PC-9 (cell line): Measurements from ENCODE around the gene HDC. TPM values are rescaled to one million over a fixed set of nuclear protein-coding genes. Genes with fewer than 3 reads are reported as not detected.

ENCODE experiments used
- BruUV-seq: library from RNA; stranded (reverse); fragments of 400-500 nt; replicated peaks from 2 replicates; lab custom pipeline; 2021; lab: Mats Ljungman, UMichigan
- CTCF ChIA-PET: fragments of 300-600 bp; sonication (Branson Sonifier 250); formaldehyde crosslinking; loops from one replicate; lab custom pipeline; 2022; ENCODE audit warnings: antibody characterized with exemption; lab: Charles Lee
- POLR2A ChIA-PET: fragments of 300-600 bp; sonication (Branson Sonifier 250); formaldehyde crosslinking; loops from one replicate; lab custom pipeline; 2022; ENCODE audit warnings: antibody characterized with exemption; ENCODE audit not compliant: unreplicated experiment; lab: Charles Lee
- DNase-seq, 2 experiments: peaks; one replicate each; pipeline versions ENCODE4 v3.0.0 to v3.0.0-alpha.2; 2015 to 2022; ENCODE audit warnings: mixed read lengths in 1 of 2
- H2AFZ ChIP-seq: fragments of 200-600 bp; sonication (generic); 2 replicates; pipeline ENCODE4 v1.8.1; 2017; ENCODE audit warnings: antibody characterized with exemption
- H3F3A ChIP-seq: fragments of 200-600 bp; sonication (generic); 2 replicates; pipeline ENCODE4 v1.8.1; 2017; ENCODE audit warnings: antibody characterized with exemption, mild to moderate bottlenecking, low read depth; ENCODE audit not compliant: insufficient read depth
- H3K27ac ChIP-seq: fragments of 200-600 bp; sonication (generic); 2 replicates; pipeline ENCODE4 v1.6.1; 2016; ENCODE audit warnings: mixed run types
- H3K27me3 ChIP-seq: fragments of 200-600 bp; sonication (generic); 2 replicates; pipeline ENCODE4 v1.6.1; 2016; ENCODE audit warnings: low read depth, mixed run types; ENCODE audit not compliant: insufficient read depth
- H3K36me3 ChIP-seq: fragments of 200-600 bp; sonication (generic); 2 replicates; pipeline ENCODE4 v1.6.1; 2016; ENCODE audit warnings: low read depth, mixed run types
- H3K4me1 ChIP-seq: fragments of 200-600 bp; sonication (generic); replicated peaks from 2 replicates; pipeline ENCODE4 v1.6.1; 2016; ENCODE audit warnings: mixed run types; ENCODE audit not compliant: insufficient read depth
- H3K4me2 ChIP-seq: fragments of 200-600 bp; sonication (generic); 2 replicates; pipeline ENCODE4 v1.6.1; 2017; ENCODE audit warnings: mixed run types
- H3K4me3 ChIP-seq: fragments of 200-600 bp; sonication (generic); 2 replicates; pipeline ENCODE4 v1.6.1; 2016; ENCODE audit warnings: mixed run types
- H3K79me2 ChIP-seq: fragments of 200-600 bp; sonication (generic); 2 replicates; pipeline ENCODE4 v1.6.1; 2017; ENCODE audit warnings: low read depth, mixed run types
- H3K9me2 ChIP-seq: fragments of 200-600 bp; sonication (generic); 2 replicates; pipeline ENCODE4 v1.8.1; 2017; ENCODE audit warnings: mild to moderate bottlenecking; ENCODE audit not compliant: insufficient read depth
- H3K9me3 ChIP-seq: fragments of 200-600 bp; sonication (generic); 2 replicates; pipeline ENCODE4 v1.8.1; 2016; ENCODE audit warnings: low read depth; ENCODE audit not compliant: insufficient read depth
- H4K20me1 ChIP-seq: fragments of 200-600 bp; sonication (generic); 2 replicates; pipeline ENCODE4 v1.8.1; 2017; ENCODE audit not compliant: insufficient read depth
- CTCF ChIP-seq: fragments of 200-600 bp; sonication (generic); conservative IDR thresholded peaks from 2 replicates; pipeline ENCODE4 v1.6.1; 2017; ENCODE audit warnings: mixed run types, antibody characterized with exemption, mild to moderate bottlenecking, moderate library complexity
- EZH2 ChIP-seq: fragments of 200-600 bp; sonication (generic); IDR thresholded peaks from 2 replicates; pipeline ENCODE4 v1.8.0; 2017; ENCODE audit warnings: antibody characterized with exemption, low read depth
- intact Hi-C: fragments of 100-400 bp; cut with micrococcal nuclease; formaldehyde crosslinking; loops from one replicate; pipeline ENCODE4 v1.10.0; 2022; ENCODE audit not compliant: unreplicated experiment
- total RNA-seq: library from RNA; stranded (reverse); gene quantifications from 2 replicates; pipeline ENCODE4 v1.2.3, GENCODE V29; 2021

Gene HDC
- total RNA-seq, 1 experiment from 2014 or later: not detected

DNA sequence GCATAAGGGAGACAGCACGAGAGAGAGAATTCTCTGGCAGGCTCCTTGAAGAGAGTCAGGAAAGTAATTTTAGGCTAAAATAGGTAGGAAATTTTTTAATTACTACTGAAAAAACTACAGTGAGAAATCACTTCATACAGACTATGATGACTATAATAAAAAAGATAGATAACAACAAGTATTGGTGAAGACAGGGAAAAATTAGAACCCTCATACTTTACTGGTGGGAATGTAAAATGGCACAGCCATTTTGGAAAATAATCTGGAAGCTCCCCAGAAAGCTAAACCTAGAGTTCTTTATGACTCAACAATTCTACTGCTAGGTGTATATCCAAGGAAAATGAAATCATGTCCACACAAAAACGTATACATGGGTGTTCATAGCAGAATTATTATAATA lies 2.1 kb upstream of the HDC start:
- ChIA-PET POLR2A (no interaction called here), CTCF (no interaction called here)
- Histone ChIP-seq H3K9me2 (no peaks in the 10 kb centered on the region), H3K4me1 (no peaks in the 10 kb centered on the region), H4K20me1 (no peaks in the 10 kb centered on the region), H3K79me2 (no peaks in the 10 kb centered on the region), H3K36me3 (no peaks in the 10 kb centered on the region), H3K27me3 (no peaks in the 10 kb centered on the region), H2AFZ (no peak overlapping the region), H3K4me3 (no peak overlapping the region), H3K4me2 (no peak overlapping the region), H3F3A (no peaks in the 10 kb centered on the region), H3K27ac (no peak overlapping the region), H3K9me3 (no peaks in the 10 kb centered on the region)
- intact Hi-C loops: no loop called here
- DNase-seq: no peak
- BruUV-seq: no TSS peak
- TF ChIP-seq EZH2 (no peak), CTCF (no peak)

- Histone ChIP-seq H3K4me3 (no peak overlapping the region), H3F3A (no peaks in the 10 kb centered on the region), H3K36me3 (no peaks in the 10 kb centered on the region), H3K9me3 (no peaks in the 10 kb centered on the region), H3K4me1 (peaks cover 11% of the 10 kb centered on the region), H4K20me1 (no peaks in the 10 kb centered on the region), H3K27ac (no peak overlapping the region), H3K27me3 (no peaks in the 10 kb centered on the region), H3K79me2 (no peaks in the 10 kb centered on the region), H2AFZ (no peak overlapping the region), H3K9me2 (no peaks in the 10 kb centered on the region), H3K4me2 (no peak overlapping the region)
- TF ChIP-seq EZH2: no peak
- ChIA-PET POLR2A (no interaction called here), CTCF (no interaction called here)
- DNase-seq: no peak
- BruUV-seq: no TSS peak
- intact Hi-C loops: no loop called here
Observed at GRCh38 chr15:50262533-50262932, 3.0 kb downstream of the HDC start.

- no peak overlapping the region for H3K27ac ChIP-seq
- H3K36me3 ChIP-seq: no peaks in the 10 kb centered on the region
- ChIA-PET CTCF (no interaction called here), POLR2A (no interaction called here)
- no peak for DNase-seq
- H3K9me2 ChIP-seq: no peaks in the 10 kb centered on the region
- H3K27me3 ChIP-seq: no peaks in the 10 kb centered on the region
- BruUV-seq: no TSS peak
- no peaks in the 10 kb centered on the region for H3K79me2 ChIP-seq
- H3K9me3 ChIP-seq: no peaks in the 10 kb centered on the region
- no peaks in the 10 kb centered on the region for H3F3A ChIP-seq
- intact Hi-C loops: no loop called here
- TF ChIP-seq CTCF (no peak), EZH2 (no peak)
- no peak overlapping the region for H3K4me2 ChIP-seq
- peaks cover 16% of the 10 kb centered on the region for H3K4me1 ChIP-seq
- H4K20me1 ChIP-seq: no peaks in the 10 kb centered on the region
- no peak overlapping the region for H3K4me3 ChIP-seq
- H2AFZ ChIP-seq: no peak overlapping the region
Observed at GRCh38 chr15:50261981-50262380, 3.5 kb downstream of the HDC start.

DNA sequence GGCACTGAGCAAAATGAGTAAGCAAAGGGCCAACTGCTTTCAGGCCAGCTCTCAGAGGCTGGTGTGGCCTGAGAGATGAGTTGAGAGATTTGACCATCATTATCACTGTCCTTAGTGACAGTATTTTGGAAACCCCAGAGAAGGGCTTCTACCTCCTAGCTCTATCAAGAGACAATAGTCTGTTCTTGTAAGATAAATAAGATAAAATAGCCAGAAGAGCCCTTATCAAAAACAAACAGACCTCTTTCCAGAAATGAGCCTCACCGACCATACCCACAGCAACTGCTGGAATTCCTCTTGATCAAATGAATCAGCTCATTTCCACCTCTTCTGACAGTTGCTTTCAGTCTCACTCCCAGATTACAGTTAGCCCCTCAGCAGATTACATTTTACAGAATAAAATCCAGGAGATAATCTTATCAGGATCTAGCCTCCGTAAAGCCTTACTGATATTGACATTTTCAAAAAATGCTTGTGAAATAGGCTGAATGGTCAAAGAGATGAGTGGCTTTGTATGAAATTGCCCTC lies 4.5 kb downstream of the HDC start:
- Histone ChIP-seq H3F3A (peaks cover 2% of the 10 kb centered on the region; the same call in 1 of the 2 replicates), H3K27me3 (no peaks in the 10 kb centered on the region), H3K4me3 (no peak overlapping the region), H2AFZ (no peak overlapping the region), H3K36me3 (no peaks in the 10 kb centered on the region), H3K9me3 (no peaks in the 10 kb centered on the region), H3K9me2 (no peaks in the 10 kb centered on the region), H3K27ac (no peak overlapping the region), H3K4me1 (peaks cover 26% of the 10 kb centered on the region), H3K79me2 (no peaks in the 10 kb centered on the region), H3K4me2 (no peak overlapping the region), H4K20me1 (no peaks in the 10 kb centered on the region)
- BruUV-seq: no TSS peak
- CTCF ChIA-PET: no interaction called here
- no peak for TF ChIP-seq CTCF
- TF ChIP-seq EZH2: no peak
- POLR2A ChIA-PET: no interaction called here
- intact Hi-C loops: no loop called here
- no peak for DNase-seq
